Hepatocyte (in vitro differentiated cells): Measurements from ENCODE around the gene SMARCD3. TPM values are rescaled to one million over a fixed set of nuclear protein-coding genes. Genes with fewer than 3 reads are reported as not detected.

ENCODE experiments used
- DNase-seq: peaks from one replicate; pipeline ENCODE4 v3.0.0-alpha.2; 2016; ENCODE audit warnings: low spot score
- H2AFZ ChIP-seq: fragments of 200-600 bp; sonication (generic); 2 replicates; pipeline ENCODE4 v1.6.0; 2016; ENCODE audit warnings: antibody characterized with exemption, mild to moderate bottlenecking
- H3K27ac ChIP-seq: fragments of 200-600 bp; sonication (generic); 2 replicates; pipeline ENCODE4 v1.5.1; 2016; ENCODE audit warnings: mild to moderate bottlenecking
- H3K27me3 ChIP-seq: fragments of 200-600 bp; sonication (generic); 2 replicates; pipeline ENCODE4 v1.6.1; 2016
- H3K36me3 ChIP-seq: fragments of 200-600 bp; sonication (generic); replicated peaks from 2 replicates; pipeline ENCODE4 v1.5.1; 2016; ENCODE audit warnings: low read depth; ENCODE audit not compliant: insufficient read depth
- H3K4me1 ChIP-seq: fragments of 200-600 bp; sonication (generic); 2 replicates; pipeline ENCODE4 v1.5.1; 2016; ENCODE audit warnings: mild to moderate bottlenecking, moderate library complexity; ENCODE audit not compliant: insufficient read depth
- H3K4me2 ChIP-seq: fragments of 200-600 bp; sonication (generic); 2 replicates; pipeline ENCODE4 v1.6.0; 2016
- H3K4me3 ChIP-seq: fragments of 200-600 bp; sonication (generic); 2 replicates; pipeline ENCODE4 v1.5.1; 2016; ENCODE audit warnings: mild to moderate bottlenecking
- H3K79me2 ChIP-seq: fragments of 200-600 bp; sonication (generic); 2 replicates; pipeline ENCODE4 v1.6.0; 2017; ENCODE audit warnings: mild to moderate bottlenecking
- H3K9me2 ChIP-seq: fragments of 200-600 bp; sonication (generic); replicated peaks from 2 replicates; pipeline ENCODE4 v1.6.0; 2017; ENCODE audit warnings: mild to moderate bottlenecking; ENCODE audit not compliant: insufficient read depth
- H3K9me3 ChIP-seq: fragments of 200-600 bp; sonication (generic); 2 replicates; pipeline ENCODE4 v1.5.1; 2016; ENCODE audit warnings: low read depth, mild to moderate bottlenecking
- H4K20me1 ChIP-seq: fragments of 200-600 bp; sonication (generic); 2 replicates; pipeline ENCODE4 v1.6.0; 2016; ENCODE audit warnings: mild to moderate bottlenecking; ENCODE audit not compliant: insufficient read depth, poor library complexity, severe bottlenecking
- EZH2 ChIP-seq: fragments of 200-600 bp; sonication (generic); IDR thresholded peaks from 2 replicates; pipeline ENCODE4 v1.6.1; 2016; ENCODE audit warnings: antibody characterized with exemption, mild to moderate bottlenecking, borderline replicate concordance
- EZH2phosphoT487 ChIP-seq: fragments of 200-600 bp; sonication (generic); IDR thresholded peaks from one replicate; pipeline ENCODE4 v1.6.1; 2018; ENCODE audit warnings: antibody characterized with exemption, mild to moderate bottlenecking, low read depth, moderate library complexity; ENCODE audit not compliant: unreplicated experiment, severe bottlenecking
- WGBS: methylation state at CpG from one replicate; pipeline ENCODE4 v1.1.6; 2016; ENCODE audit warnings: low lambda C conversion rate; ENCODE audit errors: missing lambda C conversion rate; 5-methylcytosine and 5-hydroxymethylcytosine counted together
- polyA plus RNA-seq: library from polyadenylated mRNA; unstranded; fragments of >200 nt; fragmentation: Nextera tagmentation; extraction: Ambion mirVana; gene quantifications from 2 replicates; pipeline ENCODE4 v1.2.1, GENCODE V29; 2016
- total RNA-seq: library from RNA; depleted of rRNA; stranded (reverse); fragments of >200 nt; gene quantifications from 2 replicates; pipeline ENCODE4 v1.2.3, GENCODE V29; 2014
- TF ChIP-seq, protein P1 (sequence below): fragments of 200-600 bp; sonication (generic); IDR thresholded peaks from 2 replicates; pipeline ENCODE4 v1.5.1; 2016; ENCODE audit warnings: antibody characterized with exemption, mild to moderate bottlenecking; ENCODE audit not compliant: poor library complexity

The SMARCD3 gene
- total and polyA plus RNA-seq, 2 experiments from 2014 or later = 42.4 to 73.1 TPM

DNA sequence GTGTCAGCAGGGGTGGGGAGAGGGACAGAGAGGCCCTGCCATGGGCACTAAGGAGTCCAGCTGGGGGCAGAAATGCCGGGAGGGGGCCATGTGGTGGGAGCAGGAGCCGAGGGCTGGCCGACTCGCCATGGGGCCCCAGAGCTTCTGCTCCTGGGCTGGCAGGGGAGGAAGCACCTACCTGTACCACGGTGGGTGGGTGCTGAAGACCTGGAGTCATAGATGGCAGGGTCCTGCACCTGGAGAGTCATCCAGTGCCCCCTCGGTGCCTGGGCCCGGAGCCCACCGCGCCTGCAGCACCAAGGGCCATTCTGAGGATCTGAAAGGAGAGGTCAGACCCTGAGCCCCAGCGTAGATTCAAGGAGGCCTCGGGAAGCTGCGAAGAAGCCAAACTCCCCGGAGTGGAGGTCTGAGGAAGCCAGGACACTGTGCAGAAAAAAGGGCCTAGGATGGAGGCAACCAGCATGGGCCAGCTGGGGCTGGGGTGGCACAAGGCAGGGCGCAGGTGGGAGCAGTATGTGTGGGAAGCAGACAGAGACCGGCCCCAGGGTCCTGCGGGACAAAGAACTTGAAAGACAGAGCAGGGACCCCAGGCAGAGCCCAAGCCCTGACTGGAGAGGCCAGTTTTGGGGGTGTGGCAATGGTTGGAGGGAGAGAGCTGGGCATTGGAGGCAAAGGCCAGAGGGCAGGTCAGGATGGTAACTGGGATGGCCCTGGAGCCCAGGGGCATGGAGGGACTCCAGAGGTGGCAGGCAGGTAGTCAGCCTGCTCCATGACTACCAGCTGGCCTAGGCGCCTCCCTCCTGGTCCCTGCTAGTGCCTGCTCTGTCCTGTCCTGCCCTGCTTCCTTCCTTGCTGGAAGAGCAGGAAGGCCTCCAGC is 26.7 kb upstream of the SMARCD3 start:
- no peaks in the 10 kb centered on the region for H3K36me3 ChIP-seq
- no peaks in the 10 kb centered on the region for H3K27me3 ChIP-seq
- no peak overlapping the region for H3K4me2 ChIP-seq
- no peaks in the 10 kb centered on the region for H3K9me2 ChIP-seq
- H3K79me2 ChIP-seq = no peaks in the 10 kb centered on the region
- no peaks in the 10 kb centered on the region for H3K9me3 ChIP-seq
- DNase-seq = no peak
- WGBS = 87% methylated on average over 16 of the region's 17 CpGs
- no peaks in the 10 kb centered on the region for H3K4me1 ChIP-seq
- no peak overlapping the region for H2AFZ ChIP-seq
- H3K27ac ChIP-seq = no peak overlapping the region
- H3K4me3 ChIP-seq = no peak overlapping the region
- TF ChIP-seq EZH2phosphoT487 = no peak
- no peak for TF ChIP-seq EZH2
- no peaks in the 10 kb centered on the region for H4K20me1 ChIP-seq

DNA sequence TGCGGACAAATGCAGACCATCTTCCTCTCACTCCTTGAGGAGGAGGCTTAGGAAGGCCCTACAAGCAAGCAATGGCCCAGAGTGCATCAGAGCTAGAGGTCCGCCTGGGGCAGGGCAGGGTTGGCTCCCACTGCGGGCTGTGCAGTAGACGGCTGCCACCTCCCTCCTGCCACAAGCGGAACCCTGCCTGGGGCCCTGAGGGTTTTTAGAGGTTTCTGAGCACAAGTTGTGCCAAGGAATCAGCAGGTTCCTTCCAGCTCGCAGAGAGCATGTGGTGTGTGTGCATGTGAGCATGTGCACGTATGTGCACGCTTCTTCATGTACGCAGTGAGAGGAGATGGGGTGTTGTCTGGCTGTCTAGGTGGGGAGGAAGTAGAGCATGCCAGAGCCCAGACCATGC is 25.9 kb upstream of the SMARCD3 start:
- no peaks in the 10 kb centered on the region for H3K9me2 ChIP-seq
- 96% methylated on average over 9 of the region's 9 CpGs for WGBS
- no peaks in the 10 kb centered on the region for H3K79me2 ChIP-seq
- no peak overlapping the region for H2AFZ ChIP-seq
- no peaks in the 10 kb centered on the region for H3K27me3 ChIP-seq
- H3K36me3 ChIP-seq = no peaks in the 10 kb centered on the region
- no peak overlapping the region for H3K4me2 ChIP-seq
- TF ChIP-seq EZH2phosphoT487 (no peak), EZH2 (no peak)
- TF ChIP-seq, protein P1, sequence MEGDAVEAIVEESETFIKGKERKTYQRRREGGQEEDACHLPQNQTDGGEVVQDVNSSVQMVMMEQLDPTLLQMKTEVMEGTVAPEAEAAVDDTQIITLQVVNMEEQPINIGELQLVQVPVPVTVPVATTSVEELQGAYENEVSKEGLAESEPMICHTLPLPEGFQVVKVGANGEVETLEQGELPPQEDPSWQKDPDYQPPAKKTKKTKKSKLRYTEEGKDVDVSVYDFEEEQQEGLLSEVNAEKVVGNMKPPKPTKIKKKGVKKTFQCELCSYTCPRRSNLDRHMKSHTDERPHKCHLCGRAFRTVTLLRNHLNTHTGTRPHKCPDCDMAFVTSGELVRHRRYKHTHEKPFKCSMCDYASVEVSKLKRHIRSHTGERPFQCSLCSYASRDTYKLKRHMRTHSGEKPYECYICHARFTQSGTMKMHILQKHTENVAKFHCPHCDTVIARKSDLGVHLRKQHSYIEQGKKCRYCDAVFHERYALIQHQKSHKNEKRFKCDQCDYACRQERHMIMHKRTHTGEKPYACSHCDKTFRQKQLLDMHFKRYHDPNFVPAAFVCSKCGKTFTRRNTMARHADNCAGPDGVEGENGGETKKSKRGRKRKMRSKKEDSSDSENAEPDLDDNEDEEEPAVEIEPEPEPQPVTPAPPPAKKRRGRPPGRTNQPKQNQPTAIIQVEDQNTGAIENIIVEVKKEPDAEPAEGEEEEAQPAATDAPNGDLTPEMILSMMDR = no peak
- no peak overlapping the region for H3K4me3 ChIP-seq
- DNase-seq = no peak
- no peak overlapping the region for H3K27ac ChIP-seq
- H4K20me1 ChIP-seq = no peaks in the 10 kb centered on the region
- H3K9me3 ChIP-seq = no peaks in the 10 kb centered on the region
- H3K4me1 ChIP-seq = no peaks in the 10 kb centered on the region

DNA sequence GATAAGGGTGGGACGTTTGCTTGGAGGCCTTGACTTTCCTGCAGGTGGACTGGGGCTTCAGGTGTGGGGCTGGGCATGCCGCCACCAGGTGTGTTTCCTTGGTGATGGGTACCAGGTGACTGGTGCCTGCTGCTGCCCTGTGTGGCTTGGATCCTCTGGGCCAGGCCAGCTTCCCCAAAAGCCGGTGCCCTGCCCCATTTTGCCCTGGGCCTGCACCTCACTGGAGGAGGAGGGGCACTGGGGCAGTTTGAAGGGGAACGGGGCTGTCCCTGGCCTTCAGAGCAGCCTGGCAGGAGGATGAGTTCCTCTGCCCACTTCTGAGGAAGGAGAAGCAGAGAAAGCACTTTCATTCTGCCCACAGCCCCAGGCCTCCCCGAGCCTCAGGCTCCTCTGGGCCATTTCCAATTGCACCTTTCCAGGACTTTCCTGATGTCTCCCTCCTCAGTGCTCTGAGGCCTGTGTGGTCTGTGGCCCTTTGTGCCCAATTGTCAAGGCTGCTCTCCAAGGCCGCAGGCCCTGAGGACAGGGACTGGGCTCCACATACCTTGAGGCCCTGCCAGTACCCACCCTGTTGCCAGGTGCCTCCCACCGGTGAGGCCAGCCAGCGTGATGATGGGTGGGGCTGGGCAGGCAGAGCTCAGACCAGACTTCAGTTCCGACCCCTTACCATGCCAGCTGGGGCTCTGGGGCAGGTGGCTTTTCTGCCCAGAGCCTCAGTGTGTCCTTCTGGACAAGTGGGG is 25.3 kb upstream of the SMARCD3 start:
- 88% methylated on average over 9 of the region's 9 CpGs for WGBS
- no peaks in the 10 kb centered on the region for H3K36me3 ChIP-seq
- H3K27me3 ChIP-seq = no peaks in the 10 kb centered on the region
- H3K4me3 ChIP-seq = no peak overlapping the region
- no peak overlapping the region for H3K27ac ChIP-seq
- no peak for DNase-seq
- H3K4me2 ChIP-seq = no peak overlapping the region
- H3K79me2 ChIP-seq = no peaks in the 10 kb centered on the region
- no peak overlapping the region for H2AFZ ChIP-seq
- H3K4me1 ChIP-seq = no peaks in the 10 kb centered on the region
- TF ChIP-seq EZH2phosphoT487 (no peak), EZH2 (no peak)
- TF ChIP-seq, protein P1 = no peak
- no peaks in the 10 kb centered on the region for H3K9me3 ChIP-seq
- H4K20me1 ChIP-seq = no peaks in the 10 kb centered on the region
- H3K9me2 ChIP-seq = no peaks in the 10 kb centered on the region

- H3K27ac ChIP-seq = no peak overlapping the region
- DNase-seq = no peak
- H3K4me2 ChIP-seq = no peak overlapping the region
- H3K9me3 ChIP-seq = no peaks in the 10 kb centered on the region
- no peaks in the 10 kb centered on the region for H3K36me3 ChIP-seq
- WGBS = 94% methylated on average over 7 of the region's 7 CpGs
- TF ChIP-seq, protein P1 = no peak
- no peak for TF ChIP-seq EZH2phosphoT487
- no peak for TF ChIP-seq EZH2
- H2AFZ ChIP-seq = no peak overlapping the region
- no peaks in the 10 kb centered on the region for H4K20me1 ChIP-seq
- H3K4me1 ChIP-seq = no peaks in the 10 kb centered on the region
- H3K9me2 ChIP-seq = no peaks in the 10 kb centered on the region
- H3K4me3 ChIP-seq = no peak overlapping the region
- no peaks in the 10 kb centered on the region for H3K27me3 ChIP-seq
- H3K79me2 ChIP-seq = no peaks in the 10 kb centered on the region
These were observed 24.4 kb upstream of the SMARCD3 start for GRCh38 chr7:151272877-151273276.
